ENCODE results near the gene ELP2.
"Not testable (repeated sequence)": the region's sequence is repeated elsewhere in the genome, so short reads cannot be mapped to it uniquely, and the experiment has no call there.

Gene ELP2

GRCh38 chr18:36189486-36189885 is 59.8 kb downstream of the ELP2 start:
- DNase-seq (ENCODE audit: low read depth) = no peak

GRCh38 chr18:36191286-36191685 is 61.6 kb downstream of the ELP2 start:
- DNase-seq (ENCODE audit: low read depth) = no peak

- no peak for DNase-seq (ENCODE audit: low read depth)
Measured at GRCh38 chr18:36191711-36192110, 62.0 kb downstream of the ELP2 start.

GRCh38 chr18:36194600-36195315 is 65.1 kb downstream of the ELP2 start:
- no peak for DNase-seq (ENCODE audit: low read depth)

DNA sequence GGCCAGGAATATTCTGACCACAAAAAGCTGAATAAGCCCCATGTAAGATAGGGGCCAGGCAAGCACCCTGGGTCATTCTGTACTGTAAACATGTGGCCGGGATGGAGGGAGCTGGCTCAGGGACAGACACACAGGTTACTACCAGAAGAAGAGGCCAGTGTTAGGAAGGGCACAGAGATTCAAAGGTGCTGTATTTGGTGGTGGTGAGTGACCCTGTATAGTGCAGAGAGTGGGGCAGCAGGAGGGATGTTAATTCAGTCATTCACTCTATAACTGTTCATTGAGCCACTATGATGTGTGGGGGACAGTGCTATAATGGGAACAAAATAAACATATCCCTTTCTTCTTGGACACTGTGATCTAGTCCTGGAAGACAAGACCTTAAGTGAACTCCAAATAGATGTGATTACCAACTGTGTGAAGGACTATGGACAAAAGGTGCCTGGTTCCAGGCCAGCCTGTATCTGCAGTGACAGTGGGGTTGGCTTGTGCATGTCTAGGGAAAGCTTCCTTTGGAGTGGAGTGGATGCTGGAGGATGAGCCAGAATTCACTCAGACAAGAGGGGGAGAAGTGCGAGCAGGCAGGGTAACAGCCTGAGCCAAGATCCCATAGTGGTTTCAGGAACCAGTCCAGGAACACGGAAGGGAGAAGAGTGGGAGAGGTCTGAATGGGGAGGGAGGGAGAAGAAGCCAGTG is 65.9 kb downstream of the ELP2 start:
- DNase-seq (ENCODE audit: low read depth) = no peak

DNA sequence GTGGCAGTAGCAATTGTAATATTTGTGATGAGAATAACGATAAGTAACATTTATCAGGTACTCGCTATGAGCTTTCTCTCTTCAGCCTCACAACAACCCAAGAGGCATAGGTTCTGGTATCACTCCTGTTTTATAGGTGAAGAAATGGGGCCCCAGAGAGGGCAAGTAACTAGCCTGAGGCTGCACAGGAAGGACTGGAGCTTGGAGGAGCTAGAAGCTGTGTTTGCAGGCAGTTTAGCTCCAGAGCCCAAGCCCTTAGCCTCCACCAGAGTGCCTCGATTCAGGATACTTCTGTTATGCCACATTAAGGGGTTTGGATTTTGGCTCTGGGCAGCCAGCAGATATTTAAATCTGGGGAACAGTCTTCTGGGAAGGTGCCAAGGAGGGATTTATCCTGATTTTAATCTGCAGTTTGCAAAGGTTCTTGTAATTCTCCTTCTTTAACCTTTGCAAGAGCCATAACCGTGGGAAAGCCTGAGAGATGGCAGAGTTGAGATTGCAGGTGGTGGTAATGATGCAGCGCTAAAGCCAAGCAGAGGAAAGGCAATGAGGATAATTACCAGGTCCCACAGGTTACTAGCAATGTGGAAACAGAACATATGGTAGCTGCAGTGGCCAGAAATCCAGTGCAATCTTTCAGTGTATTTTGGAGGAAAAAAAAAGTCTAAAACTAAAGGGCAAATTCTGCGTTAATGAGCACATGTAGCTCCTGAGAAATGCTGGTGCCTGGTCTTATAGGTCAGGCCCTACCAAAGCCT is 66.7 kb downstream of the ELP2 start:
- DNase-seq (ENCODE audit: low read depth) = no peak

GRCh38 chr18:36197511-36198166 is 67.9 kb downstream of the ELP2 start:
- DNase-seq (ENCODE audit: low read depth) = no peak

DNA sequence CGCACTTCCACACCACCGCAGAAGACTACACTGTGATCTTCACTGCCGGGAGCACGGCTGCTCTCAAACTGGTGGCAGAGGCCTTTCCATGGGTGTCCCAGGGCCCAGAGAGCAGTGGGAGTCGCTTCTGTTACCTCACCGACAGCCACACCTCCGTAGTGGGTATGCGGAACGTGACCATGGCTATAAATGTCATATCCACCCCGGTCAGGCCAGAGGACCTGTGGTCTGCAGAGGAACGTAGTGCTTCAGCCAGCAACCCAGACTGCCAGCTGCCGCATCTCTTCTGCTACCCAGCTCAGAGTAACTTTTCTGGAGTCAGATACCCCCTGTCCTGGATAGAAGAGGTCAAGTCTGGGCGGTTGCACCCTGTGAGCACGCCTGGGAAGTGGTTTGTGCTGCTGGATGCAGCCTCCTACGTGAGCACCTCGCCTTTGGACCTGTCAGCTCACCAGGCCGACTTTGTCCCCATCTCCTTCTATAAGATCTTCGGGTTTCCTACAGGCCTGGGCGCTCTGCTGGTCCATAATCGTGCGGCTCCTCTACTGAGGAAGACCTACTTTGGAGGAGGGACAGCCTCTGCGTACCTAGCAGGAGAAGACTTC is 70.1 kb downstream of the ELP2 start:
- DNase-seq (ENCODE audit: low read depth) = no peak

DNA sequence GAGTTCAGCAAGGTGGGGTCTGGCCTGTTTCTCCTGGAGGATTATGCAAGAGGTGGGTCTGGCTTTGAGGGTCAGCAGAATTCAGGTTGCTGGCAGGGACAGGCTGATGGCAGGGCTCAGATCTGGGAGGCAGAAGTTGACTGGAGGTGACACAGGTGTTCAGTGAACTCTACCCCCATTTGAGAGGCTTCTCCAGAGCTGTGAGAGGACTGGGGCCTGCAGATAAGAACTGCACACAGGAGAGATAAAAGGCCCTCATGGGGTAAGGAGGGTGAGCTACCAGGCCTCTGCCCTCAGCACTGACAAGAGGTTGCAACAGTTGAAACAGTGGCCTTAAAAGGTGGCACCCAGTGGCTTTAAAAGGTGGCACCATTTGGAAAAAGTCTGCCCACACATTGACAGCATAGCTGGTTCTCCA is 70.7 kb downstream of the ELP2 start:
- no peak for DNase-seq (ENCODE audit: low read depth)

- no peak for DNase-seq (ENCODE audit: low read depth)
Measured at GRCh38 chr18:36201765-36202164, 72.1 kb downstream of the ELP2 start.

DNA sequence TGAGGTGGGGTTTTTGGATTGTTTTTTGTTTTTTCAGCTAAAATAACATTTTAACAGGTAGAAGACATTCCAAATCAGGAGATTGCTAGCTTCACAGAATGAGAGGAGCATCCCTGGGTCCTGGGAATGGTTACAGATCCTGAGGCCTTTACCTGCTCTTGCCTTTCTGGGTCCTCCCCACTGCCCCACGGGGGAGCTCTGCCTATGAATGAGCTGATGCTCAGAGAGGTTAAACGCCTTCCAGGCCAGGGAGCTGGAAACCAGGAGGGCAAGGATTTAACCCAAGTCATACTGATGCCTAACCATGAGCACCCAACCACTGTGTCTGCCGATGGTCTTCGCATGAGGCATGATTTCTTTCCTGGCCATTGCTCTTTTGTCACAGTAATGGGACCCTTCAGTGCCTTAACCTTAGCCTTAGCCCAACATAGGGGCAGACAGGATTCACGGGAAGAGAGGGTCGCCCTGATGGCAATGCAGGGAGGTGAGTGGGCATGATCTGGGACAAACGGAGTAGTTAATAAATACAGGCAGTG is 73.7 kb downstream of the ELP2 start:
- no peak for DNase-seq (ENCODE audit: low read depth)

GRCh38 chr18:36205166-36205565 is 75.5 kb downstream of the ELP2 start:
- no peak for DNase-seq (ENCODE audit: low read depth)

- DNase-seq (ENCODE audit: low read depth) = no peak
Measured at GRCh38 chr18:36207303-36207702, 77.6 kb downstream of the ELP2 start.

DNA sequence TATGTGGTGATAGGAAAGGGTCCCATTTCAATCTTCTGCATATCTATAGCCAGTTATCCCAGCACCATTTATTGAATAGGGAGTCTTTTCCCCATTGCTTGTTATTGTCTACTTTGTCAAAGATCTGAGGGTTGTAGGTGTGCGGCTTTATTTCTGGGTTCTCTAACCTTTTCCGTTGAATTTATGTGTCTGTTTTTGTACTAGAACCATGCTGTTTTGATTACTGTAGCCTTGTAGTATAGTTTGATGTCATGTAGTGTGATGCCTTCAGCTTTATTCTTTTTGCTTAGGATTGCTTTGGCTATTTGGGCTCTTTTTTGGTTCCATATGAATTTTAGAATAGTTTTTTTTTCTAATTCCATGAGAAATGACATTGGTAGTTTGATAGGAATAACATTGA is 78.3 kb downstream of the ELP2 start:
- DNase-seq (ENCODE audit: low read depth) = not testable (repeated sequence)

DNA sequence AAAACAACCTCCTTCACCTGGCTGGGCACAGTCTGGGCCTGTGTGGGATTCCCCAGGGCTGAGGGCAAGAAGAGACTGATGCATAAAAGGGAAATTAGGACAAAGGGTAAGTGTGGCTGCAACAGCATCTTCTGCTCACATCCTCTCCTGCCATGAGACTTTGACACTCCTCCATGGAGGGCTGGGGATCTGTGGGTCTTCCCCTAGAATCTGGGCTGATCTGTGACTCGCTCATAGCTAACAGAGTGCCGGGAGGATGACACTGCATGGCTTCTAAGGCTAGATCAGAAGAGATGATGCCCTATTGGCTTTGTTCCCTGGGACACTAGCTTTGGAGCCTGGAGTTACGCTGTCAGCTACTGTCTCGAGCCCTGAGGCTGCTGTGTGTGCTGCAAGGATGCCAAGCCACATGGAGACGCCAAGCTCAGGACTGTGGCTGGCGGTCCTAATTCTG is 81.9 kb downstream of the ELP2 start:
- DNase-seq (ENCODE audit: low read depth) = no peak

DNA sequence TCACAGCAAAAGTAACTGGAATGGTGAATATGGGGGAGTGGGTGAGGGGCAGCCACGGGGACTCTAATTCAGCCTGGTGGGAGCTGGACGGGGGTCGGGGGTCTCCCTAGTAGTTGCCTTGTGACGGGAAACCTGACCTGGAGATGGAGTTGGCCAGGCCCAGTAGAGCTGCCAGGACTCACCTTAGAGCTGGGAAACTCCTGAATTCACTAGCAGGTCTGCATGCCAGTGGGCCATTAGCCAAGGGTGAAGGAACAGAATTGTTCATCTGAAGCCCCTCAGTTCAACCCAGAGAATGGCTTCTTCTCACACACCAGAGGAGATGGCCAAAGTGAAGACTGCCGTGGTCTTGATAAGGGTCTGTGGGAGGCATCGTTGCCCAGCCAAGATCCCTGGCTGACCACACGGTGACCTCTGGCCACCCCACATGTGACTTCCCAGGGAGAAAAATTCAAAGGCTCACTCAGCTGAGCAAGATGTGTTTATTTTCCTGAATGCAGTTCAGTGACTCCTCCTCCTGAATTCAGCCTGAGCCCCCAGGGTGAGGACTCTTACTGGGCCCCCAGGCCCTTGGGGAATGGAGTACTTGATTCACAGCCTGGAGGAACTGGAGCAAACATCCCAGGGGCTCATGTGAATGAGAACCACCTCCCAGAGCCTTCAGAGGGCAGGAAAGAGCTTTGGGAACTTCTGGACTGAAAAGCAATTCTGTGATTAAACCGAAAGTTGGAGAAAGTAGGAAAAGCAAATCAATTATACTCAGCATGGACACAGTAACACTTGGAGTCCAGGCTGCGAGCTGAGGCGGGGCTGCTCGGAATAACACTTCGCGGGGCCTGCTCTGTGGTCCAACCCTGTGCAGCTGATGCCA is 82.8 kb downstream of the ELP2 start:
- DNase-seq (ENCODE audit: low read depth) = no peak

- DNase-seq (ENCODE audit: low read depth) = no peak
Measured at GRCh38 chr18:36214811-36215210, 85.1 kb downstream of the ELP2 start.

- DNase-seq (ENCODE audit: low read depth) = no peak
Measured at GRCh38 chr18:36215577-36215976, 85.9 kb downstream of the ELP2 start.

DNA sequence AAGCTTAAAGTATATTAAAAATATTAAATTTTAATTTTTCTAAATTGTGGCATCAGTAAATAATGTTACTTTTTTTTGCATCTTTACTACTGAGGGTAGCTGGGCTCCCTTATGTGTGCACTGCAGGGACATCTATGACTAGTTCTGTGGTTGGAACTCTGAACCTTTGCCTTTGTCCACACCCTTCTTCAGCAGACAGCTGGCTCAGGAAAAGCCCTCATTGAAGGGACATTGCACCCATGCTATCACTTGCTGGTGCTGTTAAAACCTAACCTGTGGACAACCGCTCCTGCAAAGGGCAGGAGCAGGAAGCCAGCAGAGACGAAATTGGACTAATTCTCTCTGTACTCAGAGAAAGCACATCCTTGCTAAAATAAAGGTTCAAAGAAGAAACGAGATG is 87.6 kb downstream of the ELP2 start:
- no peak for DNase-seq (ENCODE audit: low read depth)

GRCh38 chr18:36229188-36229587 is 99.5 kb downstream of the ELP2 start:
- no peak for DNase-seq (ENCODE audit: low read depth)
